ENCODE data around the gene NAIF1. TPM values are rescaled to one million over a fixed set of nuclear protein-coding genes. Genes with fewer than 3 reads are reported as not detected.
"Not testable (repeated sequence)": the region's sequence is repeated elsewhere in the genome, so short reads cannot be mapped to it uniquely, and the experiment has no call there.

NAIF1 gene
- polyA plus RNA-seq, 1 donor: 7.0 TPM

DNA sequence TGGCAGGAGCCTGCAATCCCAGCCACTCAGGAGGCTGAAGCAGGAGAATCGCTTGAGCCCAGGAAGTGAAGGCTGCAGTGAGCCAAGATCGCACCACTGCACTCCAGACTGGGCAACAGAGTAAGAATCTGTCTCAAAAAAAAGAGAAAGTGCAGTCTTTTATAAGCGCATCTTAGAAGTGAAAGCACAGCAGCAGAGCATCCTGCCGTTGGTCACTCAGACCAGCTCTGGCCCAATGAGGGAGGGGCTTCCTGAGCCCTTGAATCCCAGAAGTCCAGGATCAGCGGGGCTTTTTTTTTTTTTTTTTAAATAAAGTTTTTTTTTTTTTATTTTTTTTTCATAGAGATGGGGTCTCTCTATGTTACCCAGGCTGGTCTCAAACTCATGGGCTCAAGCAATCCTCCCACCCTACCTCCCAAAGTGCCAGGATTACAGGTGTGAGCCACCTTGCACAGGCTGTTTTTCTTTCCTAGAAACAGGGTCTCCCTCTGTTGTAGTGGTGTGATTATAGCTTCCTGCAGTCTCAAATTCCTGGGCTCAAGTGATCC lies 42.3 kb downstream of the NAIF1 start:
- DNase-seq: no peak

DNA sequence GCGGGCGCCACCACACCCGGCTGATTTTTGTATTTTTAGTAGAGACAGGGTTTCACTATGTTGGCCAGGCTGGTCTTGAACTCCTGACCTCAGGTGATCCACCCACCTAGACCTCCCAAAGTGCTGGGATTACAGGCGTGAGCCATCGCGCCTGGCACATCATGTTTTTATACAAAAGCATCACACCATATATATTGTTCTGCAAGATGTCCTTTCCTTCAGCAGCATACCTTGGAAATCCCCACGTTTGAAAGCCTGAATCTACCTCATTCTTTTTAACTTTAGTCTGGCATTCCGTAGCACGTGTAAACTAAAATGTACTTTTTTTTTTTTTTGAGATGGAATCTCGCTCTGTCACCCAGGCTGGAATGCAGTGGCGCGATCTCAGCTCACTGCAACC lies 43.4 kb downstream of the NAIF1 start:
- not testable (repeated sequence) for DNase-seq

DNA sequence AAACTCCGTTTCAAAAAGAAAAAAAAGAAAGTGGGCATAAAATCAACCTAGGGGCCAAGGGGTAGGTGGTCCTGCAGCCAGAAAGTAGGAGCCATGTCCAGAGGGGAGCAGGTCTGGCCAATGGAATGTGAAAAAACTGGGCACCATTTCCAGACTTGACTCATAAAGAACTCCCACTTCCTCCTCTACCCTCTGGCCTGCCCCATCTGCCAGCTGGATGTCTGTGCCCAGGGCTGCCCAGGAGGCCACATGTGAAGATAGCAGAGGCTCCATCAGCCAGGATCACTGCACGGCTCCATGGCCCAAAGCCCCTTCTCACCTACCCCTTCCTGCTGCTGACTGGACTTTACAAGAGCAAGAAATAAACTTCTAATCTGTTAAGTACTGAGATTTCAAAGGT lies 44.2 kb downstream of the NAIF1 start:
- DNase-seq: no peak

DNA sequence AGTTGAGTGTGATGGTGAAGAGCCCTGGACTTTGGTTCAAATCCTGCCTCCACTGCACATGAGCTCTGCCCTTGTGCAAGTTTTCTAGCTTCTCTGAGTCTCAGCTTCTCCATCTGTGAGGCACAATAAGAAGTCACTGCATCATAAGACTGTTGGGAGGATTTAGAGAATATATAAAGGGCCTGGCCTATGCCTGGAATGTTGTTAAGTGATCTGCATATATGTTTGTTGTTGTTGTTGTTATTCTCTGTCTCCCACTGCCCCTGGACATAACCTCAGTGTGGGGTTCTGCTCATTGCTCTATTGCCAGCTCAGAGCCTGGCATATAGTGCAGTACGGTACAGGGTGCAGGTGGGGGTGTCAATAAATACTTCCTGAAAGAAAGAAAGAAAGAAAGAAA lies 46.0 kb downstream of the NAIF1 start:
- no peak for DNase-seq

DNA sequence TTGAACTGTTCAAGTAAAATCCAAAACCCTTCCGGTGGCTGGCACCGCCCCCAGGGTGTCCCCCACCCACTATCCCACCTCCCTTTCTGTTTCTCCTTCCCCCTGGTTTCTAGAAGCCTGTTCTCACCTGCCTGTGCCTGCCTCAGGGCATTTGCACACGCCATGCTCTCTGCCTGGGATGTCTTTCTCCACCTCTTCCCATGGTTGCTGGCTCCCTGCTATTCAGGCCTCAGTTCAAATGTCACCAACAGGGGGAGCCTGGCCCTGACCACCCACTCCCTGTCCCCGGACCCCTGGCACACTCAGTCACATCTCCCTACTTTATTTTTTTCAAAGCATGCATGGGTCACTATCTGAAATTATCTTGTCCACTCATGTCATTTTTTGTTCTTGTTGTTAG lies 46.4 kb downstream of the NAIF1 start:
- DNase-seq: no peak

DNA sequence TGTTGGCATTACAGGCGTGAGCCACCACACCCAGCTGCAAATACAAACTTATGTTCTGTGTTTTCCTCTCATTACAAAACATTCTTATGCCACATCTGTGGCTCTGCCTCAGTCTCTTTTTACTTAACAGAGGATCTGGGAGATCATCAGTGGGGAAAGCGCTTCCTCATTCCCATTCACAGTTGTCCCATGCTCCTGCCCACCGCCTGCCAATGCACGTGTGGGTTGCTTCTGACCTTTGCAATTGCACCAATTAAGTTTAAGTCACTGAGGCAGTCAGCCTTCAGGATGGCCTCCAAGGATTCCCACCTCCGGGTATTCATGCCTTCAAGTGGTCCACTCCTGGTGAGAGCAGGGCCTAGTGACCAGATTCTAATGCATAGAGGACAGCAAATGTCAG lies 51.4 kb downstream of the NAIF1 start:
- no peak for DNase-seq

Other genes with a start within 250 kb of the NAIF1 start
- 71.6 TPM for gene ENG, start 212.7 kb downstream of the NAIF1 start, polyA plus RNA-seq (ENCODE audit: insufficient read length)
- gene AK1, start 189.6 kb downstream of the NAIF1 start, polyA plus RNA-seq (ENCODE audit: insufficient read length): 1,359 TPM
- 70.5 TPM for gene ST6GALNAC6, start 167.7 kb downstream of the NAIF1 start, polyA plus RNA-seq (ENCODE audit: insufficient read length)
- 46.7 TPM for gene ST6GALNAC4, start 150.3 kb downstream of the NAIF1 start, polyA plus RNA-seq (ENCODE audit: insufficient read length)
- gene PIP5KL1, start 136.5 kb downstream of the NAIF1 start, polyA plus RNA-seq (ENCODE audit: insufficient read length): 3.3 TPM
- gene DPM2, start 129.5 kb downstream of the NAIF1 start, polyA plus RNA-seq (ENCODE audit: insufficient read length): 21.8 TPM
- gene EEIG1, start 86.3 kb downstream of the NAIF1 start, polyA plus RNA-seq (ENCODE audit: insufficient read length): 17.8 TPM
- gene SLC25A25, start 912 bp upstream of the NAIF1 start, polyA plus RNA-seq (ENCODE audit: insufficient read length): 14.9 TPM
- gene PTGES2, start 60.4 kb upstream of the NAIF1 start, polyA plus RNA-seq (ENCODE audit: insufficient read length): 38.8 TPM
- 1.1 TPM for gene LCN2, start 82.1 kb upstream of the NAIF1 start, polyA plus RNA-seq (ENCODE audit: insufficient read length)
- 34.3 TPM for gene BBLN, start 92.9 kb upstream of the NAIF1 start, polyA plus RNA-seq (ENCODE audit: insufficient read length)
- gene CIZ1, start 124.3 kb upstream of the NAIF1 start, polyA plus RNA-seq (ENCODE audit: insufficient read length): 120 TPM
- 51.3 TPM for gene DNM1, start 136.1 kb upstream of the NAIF1 start, polyA plus RNA-seq (ENCODE audit: insufficient read length)
- gene GOLGA2, start 208.7 kb upstream of the NAIF1 start, polyA plus RNA-seq (ENCODE audit: insufficient read length): 89.4 TPM
- 21.8 TPM for gene SWI5, start 209.0 kb upstream of the NAIF1 start, polyA plus RNA-seq (ENCODE audit: insufficient read length)